Coronary artery (tissue), 2 donors: Measurements from ENCODE around the gene PPP3CA.

Source experiments
- DNase-seq: peaks from one replicate; pipeline ENCODE4 v3.0.0-alpha.2; 2017; ENCODE audit warnings: low spot score
- H3K27ac ChIP-seq, 2 donors: fragments of 200-600 bp; sonication (generic); one replicate each; pipeline ENCODE4 v1.5.1; 2016 to 2019
- H3K4me3 ChIP-seq: fragments of 200-600 bp; sonication (generic); 2 replicates; pipeline ENCODE4 v1.5.1; 2016; ENCODE audit warnings: mild to moderate bottlenecking, moderate library complexity
- TF ChIP-seq, protein P1 (sequence below): fragments of 200-600 bp; sonication (generic); IDR thresholded peaks from one replicate; pipeline ENCODE4 v1.5.1; 2019; ENCODE audit warnings: antibody characterized with exemption

PPP3CA gene

DNA sequence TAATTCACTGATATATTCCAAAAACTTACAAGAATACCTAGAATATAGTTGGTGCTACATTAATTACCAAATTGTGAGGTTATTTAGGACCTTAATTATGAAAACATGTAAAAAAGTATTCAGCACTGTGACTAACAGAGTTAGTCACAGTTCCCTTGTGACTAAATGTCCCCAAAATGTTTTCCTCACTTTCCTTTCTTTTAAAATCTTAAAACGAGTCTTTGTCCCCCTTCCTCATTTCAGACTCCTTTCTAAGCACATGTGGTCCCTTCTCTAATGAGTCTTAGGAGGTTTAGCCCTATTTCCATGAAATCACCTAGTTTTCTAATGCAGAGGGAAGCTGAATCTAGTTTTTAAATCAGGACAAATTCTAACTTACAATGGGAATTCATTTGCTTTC, 175.0 kb downstream of the PPP3CA start:
- no peak overlapping the region for H3K27ac ChIP-seq
- no peak overlapping the region for H3K4me3 ChIP-seq
- DNase-seq: no peak
- TF ChIP-seq, protein P1, sequence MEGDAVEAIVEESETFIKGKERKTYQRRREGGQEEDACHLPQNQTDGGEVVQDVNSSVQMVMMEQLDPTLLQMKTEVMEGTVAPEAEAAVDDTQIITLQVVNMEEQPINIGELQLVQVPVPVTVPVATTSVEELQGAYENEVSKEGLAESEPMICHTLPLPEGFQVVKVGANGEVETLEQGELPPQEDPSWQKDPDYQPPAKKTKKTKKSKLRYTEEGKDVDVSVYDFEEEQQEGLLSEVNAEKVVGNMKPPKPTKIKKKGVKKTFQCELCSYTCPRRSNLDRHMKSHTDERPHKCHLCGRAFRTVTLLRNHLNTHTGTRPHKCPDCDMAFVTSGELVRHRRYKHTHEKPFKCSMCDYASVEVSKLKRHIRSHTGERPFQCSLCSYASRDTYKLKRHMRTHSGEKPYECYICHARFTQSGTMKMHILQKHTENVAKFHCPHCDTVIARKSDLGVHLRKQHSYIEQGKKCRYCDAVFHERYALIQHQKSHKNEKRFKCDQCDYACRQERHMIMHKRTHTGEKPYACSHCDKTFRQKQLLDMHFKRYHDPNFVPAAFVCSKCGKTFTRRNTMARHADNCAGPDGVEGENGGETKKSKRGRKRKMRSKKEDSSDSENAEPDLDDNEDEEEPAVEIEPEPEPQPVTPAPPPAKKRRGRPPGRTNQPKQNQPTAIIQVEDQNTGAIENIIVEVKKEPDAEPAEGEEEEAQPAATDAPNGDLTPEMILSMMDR: no peak

DNA sequence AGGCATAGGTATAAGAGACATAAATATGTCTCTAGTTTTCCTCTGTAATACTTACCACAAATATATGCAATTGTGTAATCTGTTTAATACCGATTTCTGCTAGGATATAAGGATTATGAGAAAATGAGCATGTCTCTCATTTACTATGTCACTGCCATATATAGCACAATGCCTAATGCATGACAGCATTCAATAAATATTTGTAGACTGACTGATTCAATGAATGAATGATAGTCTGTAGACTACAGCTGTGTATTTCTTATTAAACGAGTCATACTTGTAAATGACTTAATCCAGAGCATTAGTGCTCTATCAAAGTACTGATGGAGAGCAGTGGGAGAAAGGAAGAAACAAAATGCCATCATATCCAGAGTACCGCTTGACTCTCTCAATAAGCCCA, 175.6 kb downstream of the PPP3CA start:
- DNase-seq: no peak
- no peak overlapping the region for H3K27ac ChIP-seq
- no peak overlapping the region for H3K4me3 ChIP-seq
- TF ChIP-seq, protein P1: no peak

DNA sequence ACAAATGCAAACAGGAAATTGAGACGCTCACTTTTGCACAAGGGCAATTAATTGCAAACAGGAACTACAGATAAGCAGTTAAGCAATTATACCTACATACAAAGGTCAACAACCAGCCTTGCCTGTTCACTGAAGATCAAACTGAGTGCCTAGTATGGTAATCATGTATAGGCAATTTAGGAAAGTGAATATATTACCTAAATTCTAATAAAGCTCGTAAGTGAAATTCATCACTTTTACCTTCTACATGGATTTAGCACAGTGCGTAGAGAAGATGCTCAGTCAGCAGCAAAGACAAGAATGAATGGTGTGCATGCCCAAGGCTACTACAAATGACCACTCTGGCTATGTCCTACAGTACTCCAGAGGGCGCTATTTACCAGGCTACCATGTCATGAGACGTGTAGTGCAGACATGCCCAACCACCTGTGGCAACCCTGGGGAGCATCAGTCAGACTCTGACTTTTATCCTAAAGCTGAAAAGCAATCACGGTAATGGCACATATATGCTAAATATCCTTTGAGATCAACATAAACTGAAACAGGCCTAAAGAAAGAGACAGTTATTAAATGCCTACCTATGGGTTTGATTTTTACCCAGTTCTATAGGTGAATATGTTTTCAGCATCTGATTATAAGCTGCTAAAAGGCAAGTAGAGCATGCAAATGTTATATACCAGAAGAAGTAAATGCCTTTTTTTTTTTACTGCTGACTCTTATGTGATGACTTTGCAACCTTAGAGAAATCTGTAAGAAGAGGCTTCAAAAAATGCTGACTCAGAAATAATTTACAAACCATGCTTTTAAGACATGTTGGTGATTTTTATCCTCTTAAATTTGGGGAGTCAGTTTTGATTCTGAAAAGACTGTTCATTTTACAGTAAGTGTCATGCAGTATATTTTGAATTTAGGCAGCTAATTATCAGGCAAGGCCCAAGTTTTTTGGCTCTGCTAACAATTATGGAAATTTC, 178.0 kb downstream of the PPP3CA start:
- no peak for DNase-seq
- Histone ChIP-seq H3K4me3 (no peak overlapping the region), H3K27ac (no peak overlapping the region)
- TF ChIP-seq, protein P1: peak; percentile 47

DNA sequence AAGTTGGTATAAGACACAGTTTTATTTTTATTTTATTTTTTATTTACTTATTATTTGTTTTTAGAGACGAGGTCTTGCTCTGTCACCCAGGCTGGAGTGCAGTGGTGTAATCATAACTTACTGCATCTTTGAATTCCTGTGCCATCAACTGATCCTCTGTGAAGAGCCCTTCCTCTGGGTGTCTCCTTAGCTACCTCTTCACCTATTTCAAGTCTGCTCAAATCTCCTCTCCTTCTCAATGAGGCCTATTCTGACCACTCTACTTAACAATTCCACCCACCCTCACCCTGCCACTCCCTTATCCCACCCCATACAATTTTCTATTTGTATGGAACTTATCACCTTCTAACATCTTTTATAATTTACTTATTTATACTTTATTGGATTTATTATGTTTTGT, 183.4 kb downstream of the PPP3CA start:
- DNase-seq: no peak
- no peak overlapping the region for H3K4me3 ChIP-seq
- H3K27ac ChIP-seq: no peak overlapping the region
- TF ChIP-seq, protein P1: no peak

DNA sequence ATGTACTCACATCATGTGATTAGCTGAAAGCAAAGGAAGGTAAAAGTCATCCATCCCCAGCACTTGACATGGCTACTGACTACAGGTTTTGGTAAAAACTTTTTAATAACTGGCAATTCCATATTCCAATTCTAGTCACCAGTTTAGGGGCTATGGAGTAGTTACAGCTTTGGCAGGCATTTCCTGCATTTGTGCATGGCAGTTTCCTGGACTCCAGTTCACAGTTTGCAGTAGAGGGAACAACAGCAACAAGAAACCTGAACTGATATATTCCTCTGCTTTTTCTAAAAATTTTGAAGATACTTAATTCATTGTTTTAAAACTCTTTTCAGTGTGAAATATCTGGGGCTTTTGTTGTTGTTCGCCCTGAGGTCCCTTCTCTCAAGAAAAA, 184.3 kb downstream of the PPP3CA start:
- no peak overlapping the region for H3K27ac ChIP-seq
- TF ChIP-seq, protein P1: no peak
- no peak for DNase-seq
- no peak overlapping the region for H3K4me3 ChIP-seq

DNA sequence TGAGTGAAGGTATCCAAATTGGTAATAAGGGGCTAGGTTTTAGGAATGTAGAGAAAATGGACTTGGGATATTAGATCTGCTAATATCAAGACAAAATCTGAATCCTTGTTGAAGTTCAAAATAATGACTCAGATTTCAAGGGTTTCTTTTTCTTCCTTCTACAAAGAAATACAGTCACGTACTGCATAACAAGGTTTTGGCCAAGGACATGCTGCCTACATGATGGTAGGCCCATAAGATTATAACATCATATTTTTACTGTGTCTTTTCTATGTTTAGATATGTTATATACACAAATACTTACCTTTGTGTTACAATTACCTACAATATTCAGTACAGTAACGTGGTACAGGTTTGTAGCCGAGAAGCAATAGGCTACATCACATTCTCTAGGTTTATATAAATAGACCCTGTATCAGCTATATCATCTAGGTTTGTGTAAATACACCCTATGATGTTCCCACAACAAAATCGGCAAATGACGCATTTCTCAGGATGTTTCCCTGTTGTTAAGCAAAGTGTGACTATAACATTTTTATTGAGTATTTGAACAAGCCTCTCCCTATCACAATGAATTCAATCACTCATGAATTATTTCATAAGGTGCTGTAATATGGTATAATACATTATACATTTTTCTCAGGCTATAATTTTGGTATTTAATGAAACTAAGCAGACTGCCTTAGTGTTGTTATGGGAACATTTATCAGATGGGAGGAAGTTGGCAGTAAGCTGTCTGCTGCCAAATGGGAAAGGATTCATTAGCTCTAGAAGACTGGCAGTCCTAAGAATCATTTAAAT, 186.3 kb downstream of the PPP3CA start:
- TF ChIP-seq, protein P1: no peak
- no peak for DNase-seq

More for the DNA sequence above, 186.3 kb downstream of the PPP3CA start:
- Histone ChIP-seq H3K27ac (no peak overlapping the region), H3K4me3 (no peak overlapping the region)
